KMS-11 (cell line): Measurements from ENCODE around the gene IL17RC.
"Not testable (repeated sequence)": the region's sequence is repeated elsewhere in the genome, so short reads cannot be mapped to it uniquely, and the experiment has no call there.

Source experiments
- H2AFZ ChIP-seq: fragments of 200-600 bp; sonication (generic); 2 replicates; pipeline ENCODE4 v1.6.1; 2016; ENCODE audit warnings: antibody characterized with exemption, mixed run types, low read depth
- H3K27ac ChIP-seq: fragments of 200-600 bp; sonication (generic); 2 replicates; pipeline ENCODE4 v1.6.1; 2016; ENCODE audit warnings: mild to moderate bottlenecking, mixed run types
- H3K27me3 ChIP-seq: fragments of 200-600 bp; sonication (generic); 2 replicates; pipeline ENCODE4 v1.6.1; 2017; ENCODE audit warnings: mild to moderate bottlenecking, low read depth, mixed run types, moderate library complexity; ENCODE audit not compliant: insufficient read depth
- H3K36me3 ChIP-seq: fragments of 200-600 bp; sonication (generic); 2 replicates; pipeline ENCODE4 v1.6.1; 2017; ENCODE audit warnings: mild to moderate bottlenecking, mixed run types; ENCODE audit not compliant: insufficient read depth
- H3K4me1 ChIP-seq: fragments of 200-600 bp; sonication (generic); 2 replicates; pipeline ENCODE4 v1.6.1; 2016; ENCODE audit warnings: mild to moderate bottlenecking, low read depth, mixed run types; ENCODE audit not compliant: poor library complexity, severe bottlenecking
- H3K4me2 ChIP-seq: fragments of 200-600 bp; sonication (generic); 2 replicates; pipeline ENCODE4 v1.7.0; 2016; ENCODE audit warnings: mild to moderate bottlenecking, mixed run types
- H3K4me3 ChIP-seq: fragments of 200-600 bp; sonication (generic); IDR thresholded peaks from 2 replicates; pipeline ENCODE4 v1.6.1; 2017; ENCODE audit warnings: low read depth, low read length, mixed read lengths; ENCODE audit not compliant: insufficient read depth
- H3K79me2 ChIP-seq: fragments of 200-600 bp; sonication (generic); 2 replicates; pipeline ENCODE4 v1.6.1; 2016; ENCODE audit warnings: low read depth, mixed run types; ENCODE audit not compliant: insufficient read depth
- H3K9ac ChIP-seq: fragments of 200-600 bp; sonication (generic); 2 replicates; pipeline ENCODE4 v1.6.1; 2016; ENCODE audit warnings: mild to moderate bottlenecking, mixed run types
- H4K20me1 ChIP-seq: fragments of 200-600 bp; sonication (generic); 2 replicates; pipeline ENCODE4 v1.6.1; 2016; ENCODE audit warnings: mild to moderate bottlenecking, mixed run types; ENCODE audit not compliant: insufficient read depth
- TF ChIP-seq, protein P1 (sequence below): fragments of 200-600 bp; sonication (generic); conservative IDR thresholded peaks from 2 replicates; pipeline ENCODE4 v1.6.1; 2017; ENCODE audit warnings: low read depth, mild to moderate bottlenecking, antibody characterized with exemption, low read length, moderate library complexity, mixed read lengths

Gene IL17RC

DNA sequence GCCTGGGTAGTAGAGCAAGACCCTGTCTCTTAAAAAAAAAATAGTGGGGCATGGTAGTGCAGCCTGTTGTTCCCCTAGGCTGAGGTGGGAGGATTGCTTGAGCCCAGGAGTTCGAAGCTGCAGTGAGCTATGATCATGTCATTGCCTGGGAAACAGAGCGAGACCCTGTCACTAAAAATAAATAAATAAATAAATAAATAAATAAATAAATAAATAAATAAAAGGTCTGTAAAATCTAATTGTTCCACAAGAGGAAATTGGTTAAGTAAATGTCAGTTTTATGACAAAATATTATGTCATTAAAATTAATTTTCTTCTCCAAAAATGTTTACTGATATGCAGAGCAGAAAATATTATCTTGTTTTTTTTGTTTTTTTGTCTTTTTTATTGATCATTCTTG is 22.1 kb downstream of the IL17RC start:
- no peak overlapping the region for H3K9ac ChIP-seq
- no peak overlapping the region for H3K27ac ChIP-seq
- H3K4me2 ChIP-seq: no peak overlapping the region
- H3K27me3 ChIP-seq: no peaks in the 10 kb centered on the region
- H3K79me2 ChIP-seq: no peaks in the 10 kb centered on the region
- H3K4me1 ChIP-seq: peaks cover 14% of the 10 kb centered on the region
- no peak overlapping the region for H3K4me3 ChIP-seq
- no peak overlapping the region for H2AFZ ChIP-seq
- no peaks in the 10 kb centered on the region for H4K20me1 ChIP-seq
- H3K36me3 ChIP-seq: no peaks in the 10 kb centered on the region
- TF ChIP-seq, protein P1, sequence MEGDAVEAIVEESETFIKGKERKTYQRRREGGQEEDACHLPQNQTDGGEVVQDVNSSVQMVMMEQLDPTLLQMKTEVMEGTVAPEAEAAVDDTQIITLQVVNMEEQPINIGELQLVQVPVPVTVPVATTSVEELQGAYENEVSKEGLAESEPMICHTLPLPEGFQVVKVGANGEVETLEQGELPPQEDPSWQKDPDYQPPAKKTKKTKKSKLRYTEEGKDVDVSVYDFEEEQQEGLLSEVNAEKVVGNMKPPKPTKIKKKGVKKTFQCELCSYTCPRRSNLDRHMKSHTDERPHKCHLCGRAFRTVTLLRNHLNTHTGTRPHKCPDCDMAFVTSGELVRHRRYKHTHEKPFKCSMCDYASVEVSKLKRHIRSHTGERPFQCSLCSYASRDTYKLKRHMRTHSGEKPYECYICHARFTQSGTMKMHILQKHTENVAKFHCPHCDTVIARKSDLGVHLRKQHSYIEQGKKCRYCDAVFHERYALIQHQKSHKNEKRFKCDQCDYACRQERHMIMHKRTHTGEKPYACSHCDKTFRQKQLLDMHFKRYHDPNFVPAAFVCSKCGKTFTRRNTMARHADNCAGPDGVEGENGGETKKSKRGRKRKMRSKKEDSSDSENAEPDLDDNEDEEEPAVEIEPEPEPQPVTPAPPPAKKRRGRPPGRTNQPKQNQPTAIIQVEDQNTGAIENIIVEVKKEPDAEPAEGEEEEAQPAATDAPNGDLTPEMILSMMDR: no peak

DNA sequence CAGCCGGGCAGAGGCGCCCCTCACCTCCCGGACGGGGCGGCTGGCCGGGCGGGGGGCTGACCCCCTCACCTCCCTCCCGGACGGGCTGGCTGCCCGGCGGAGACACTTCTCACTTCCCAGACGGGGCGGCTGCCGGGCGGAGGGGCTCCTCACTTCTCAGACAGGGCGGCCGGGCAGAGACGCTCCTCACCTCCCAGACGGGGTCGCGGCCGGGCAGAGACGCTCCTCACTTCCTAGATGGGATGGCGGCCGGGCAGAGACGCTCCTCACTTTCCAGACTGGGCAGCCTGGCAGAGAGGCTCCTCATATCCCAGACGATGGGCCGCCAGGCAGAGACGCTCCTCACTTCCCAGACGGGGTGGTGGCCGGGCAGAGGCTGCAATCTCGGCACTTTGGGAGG is 23.0 kb downstream of the IL17RC start:
- not testable (repeated sequence) for H3K79me2 ChIP-seq, H3K27me3 ChIP-seq, H3K4me1 ChIP-seq, H4K20me1 ChIP-seq, H3K36me3 ChIP-seq, H3K27ac ChIP-seq, H3K4me3 ChIP-seq, H3K9ac ChIP-seq, H3K4me2 ChIP-seq, H2AFZ ChIP-seq

DNA sequence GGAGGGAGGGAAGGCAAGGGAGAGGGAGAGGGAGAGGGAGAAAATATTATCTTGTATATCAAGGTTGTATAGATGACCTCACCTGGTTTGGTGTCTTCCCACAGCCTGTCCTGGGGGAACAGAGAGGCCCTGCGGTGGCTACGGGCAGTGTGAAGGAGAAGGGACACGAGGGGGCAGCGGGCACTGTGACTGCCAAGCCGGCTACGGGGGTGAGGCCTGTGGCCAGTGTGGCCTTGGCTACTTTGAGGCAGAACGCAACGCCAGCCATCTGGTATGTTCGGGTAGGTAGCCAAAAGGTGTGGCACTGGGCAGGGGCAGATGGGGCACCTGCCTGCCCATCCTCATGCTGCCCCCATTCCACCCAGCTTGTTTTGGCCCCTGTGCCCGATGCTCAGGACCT is 23.8 kb downstream of the IL17RC start:
- no peaks in the 10 kb centered on the region for H4K20me1 ChIP-seq
- H3K9ac ChIP-seq: no peak overlapping the region
- H3K79me2 ChIP-seq: no peaks in the 10 kb centered on the region
- H3K4me2 ChIP-seq: no peak overlapping the region
- TF ChIP-seq, protein P1: no peak
- no peaks in the 10 kb centered on the region for H3K36me3 ChIP-seq
- H3K27ac ChIP-seq: no peak overlapping the region
- no peak overlapping the region for H2AFZ ChIP-seq
- no peaks in the 10 kb centered on the region for H3K27me3 ChIP-seq
- H3K4me1 ChIP-seq: peaks cover under 1% of the 10 kb centered on the region
- no peak overlapping the region for H3K4me3 ChIP-seq

DNA sequence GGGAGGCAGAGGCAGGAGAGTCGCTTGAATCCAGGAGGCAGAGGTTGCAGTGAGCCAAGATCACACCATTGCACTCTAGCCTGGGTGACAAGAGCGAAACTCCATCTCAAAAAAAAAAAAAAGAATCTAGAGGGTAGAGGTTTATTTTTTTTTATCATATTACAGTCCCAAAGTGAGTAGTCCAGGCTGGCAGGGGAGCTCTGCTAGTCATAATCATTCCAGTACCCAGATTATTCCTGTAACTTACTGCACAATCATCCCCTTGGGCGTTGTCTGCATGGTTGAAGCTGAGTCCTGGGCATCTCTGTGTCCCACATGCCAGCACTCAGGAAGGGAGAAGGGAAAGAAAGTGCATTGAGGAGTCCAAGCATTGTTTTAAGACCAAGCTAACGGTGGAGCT is 25.3 kb downstream of the IL17RC start:
- Histone ChIP-seq H3K4me2 (no peak overlapping the region), H3K27me3 (no peaks in the 10 kb centered on the region), H3K9ac (no peak overlapping the region), H3K4me1 (no peaks in the 10 kb centered on the region), H3K79me2 (no peaks in the 10 kb centered on the region), H3K27ac (no peak overlapping the region), H4K20me1 (no peaks in the 10 kb centered on the region), H3K4me3 (no peak overlapping the region), H2AFZ (no peak overlapping the region), H3K36me3 (no peaks in the 10 kb centered on the region)
- TF ChIP-seq, protein P1: no peak

DNA sequence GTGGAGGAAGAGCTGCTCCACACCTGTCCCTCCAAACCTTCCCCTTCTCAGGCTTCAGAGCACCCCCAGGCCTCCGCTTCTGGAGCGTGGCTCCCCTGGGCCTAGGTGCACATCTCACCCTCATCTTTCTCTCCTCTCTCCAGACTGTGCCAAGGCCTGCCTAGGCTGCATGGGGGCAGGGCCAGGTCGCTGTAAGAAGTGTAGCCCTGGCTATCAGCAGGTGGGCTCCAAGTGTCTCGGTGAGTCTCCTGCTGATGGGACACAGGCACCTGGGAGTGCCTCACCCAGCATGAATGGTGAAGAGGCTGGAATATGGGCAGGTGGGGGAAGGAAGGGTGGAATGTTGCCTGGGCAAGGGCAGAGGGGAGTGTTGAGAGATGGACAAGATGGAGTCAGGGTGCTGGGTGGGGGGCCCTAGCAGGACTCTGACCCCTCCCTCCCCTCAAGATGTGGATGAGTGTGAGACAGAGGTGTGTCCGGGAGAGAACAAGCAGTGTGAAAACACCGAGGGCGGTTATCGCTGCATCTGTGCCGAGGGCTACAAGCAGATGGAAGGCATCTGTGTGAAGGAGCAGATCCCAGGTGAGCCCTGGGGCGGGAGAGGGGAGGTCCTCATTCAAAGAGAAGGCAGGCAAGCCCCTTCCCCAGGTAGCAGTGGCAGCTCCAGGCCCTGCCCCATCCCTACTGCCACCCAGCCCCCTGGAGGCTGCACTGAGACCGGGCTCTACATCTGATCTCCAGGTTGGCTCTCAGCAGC is 26.2 kb downstream of the IL17RC start:
- no peak overlapping the region for H3K9ac ChIP-seq
- H3K27me3 ChIP-seq: no peaks in the 10 kb centered on the region
- no peak overlapping the region for H3K27ac ChIP-seq
- no peaks in the 10 kb centered on the region for H4K20me1 ChIP-seq
- no peak overlapping the region for H2AFZ ChIP-seq
- no peaks in the 10 kb centered on the region for H3K79me2 ChIP-seq
- H3K4me3 ChIP-seq: no peak overlapping the region
- H3K36me3 ChIP-seq: no peaks in the 10 kb centered on the region
- TF ChIP-seq, protein P1: no peak
- H3K4me1 ChIP-seq: no peaks in the 10 kb centered on the region
- H3K4me2 ChIP-seq: no peak overlapping the region
